ENCODE data around the gene HAUS2. TPM values are rescaled to one million over a fixed set of nuclear protein-coding genes. Genes with fewer than 3 reads are reported as not detected.
A peak's percentile ranks its signal among the peaks of the same experiment; 100 is the strongest.
"Not testable (repeated sequence)": the region's sequence is repeated elsewhere in the genome, so short reads cannot be mapped to it uniquely, and the experiment has no call there.

HAUS2 gene
- total RNA-seq, 4 donors from 2014 or later, result 16.9 to 33.2 (median 19.2) TPM

DNA sequence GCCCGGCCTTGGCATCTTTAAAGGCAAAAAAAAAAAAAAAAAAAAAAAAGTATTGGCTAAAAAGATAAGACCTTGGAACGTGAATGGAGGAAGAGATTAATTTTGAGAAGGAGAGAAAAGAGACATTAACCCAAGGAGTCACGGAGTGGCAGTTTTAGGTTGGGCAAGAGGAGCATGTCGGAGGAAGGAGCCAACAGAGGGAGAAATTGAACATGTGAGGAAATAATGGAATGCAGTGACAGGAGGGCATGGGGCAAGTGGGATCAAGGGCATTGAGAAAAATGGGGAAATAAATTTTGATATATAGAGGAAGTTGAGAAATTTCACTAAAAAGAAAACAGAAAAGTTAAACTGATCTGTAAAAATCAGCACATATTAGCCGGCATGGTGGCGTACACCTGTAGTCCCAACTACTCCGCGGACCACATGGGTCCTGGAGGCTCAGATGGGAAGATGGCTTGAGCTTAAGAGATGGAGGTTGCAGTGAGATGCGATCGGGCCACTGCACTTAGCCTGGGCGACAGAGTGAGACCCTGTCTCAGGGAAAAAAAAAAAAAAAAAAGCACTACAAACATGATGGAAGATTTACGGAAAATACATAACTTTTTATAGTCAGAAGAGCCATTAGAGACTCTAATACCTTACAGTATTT, 1.2 kb downstream of the HAUS2 start:
- no peaks in the 10 kb centered on the region for H3K27me3 ChIP-seq
- WGBS, result 68% methylated on average over 12 of the region's 12 CpGs
- H3K27ac ChIP-seq, result no peak overlapping the region
- H3K4me3 ChIP-seq, result peak overlapping the region; percentile 80
- no peaks in the 10 kb centered on the region for H3K9me3 ChIP-seq
- no peak for DNase-seq (ENCODE audit: low spot score in 2 of 2)
- H3K36me3 ChIP-seq, result peaks cover 3% of the 10 kb centered on the region
- TF ChIP-seq POLR2AphosphoS5 (IDR thresholded peaks at IDR 0.05) (no peak), POLR2A (IDR thresholded peaks at IDR 0.05) (no peak), EP300 (IDR thresholded peaks at IDR 0.05) (no peak)
- TF ChIP-seq, protein P1, sequence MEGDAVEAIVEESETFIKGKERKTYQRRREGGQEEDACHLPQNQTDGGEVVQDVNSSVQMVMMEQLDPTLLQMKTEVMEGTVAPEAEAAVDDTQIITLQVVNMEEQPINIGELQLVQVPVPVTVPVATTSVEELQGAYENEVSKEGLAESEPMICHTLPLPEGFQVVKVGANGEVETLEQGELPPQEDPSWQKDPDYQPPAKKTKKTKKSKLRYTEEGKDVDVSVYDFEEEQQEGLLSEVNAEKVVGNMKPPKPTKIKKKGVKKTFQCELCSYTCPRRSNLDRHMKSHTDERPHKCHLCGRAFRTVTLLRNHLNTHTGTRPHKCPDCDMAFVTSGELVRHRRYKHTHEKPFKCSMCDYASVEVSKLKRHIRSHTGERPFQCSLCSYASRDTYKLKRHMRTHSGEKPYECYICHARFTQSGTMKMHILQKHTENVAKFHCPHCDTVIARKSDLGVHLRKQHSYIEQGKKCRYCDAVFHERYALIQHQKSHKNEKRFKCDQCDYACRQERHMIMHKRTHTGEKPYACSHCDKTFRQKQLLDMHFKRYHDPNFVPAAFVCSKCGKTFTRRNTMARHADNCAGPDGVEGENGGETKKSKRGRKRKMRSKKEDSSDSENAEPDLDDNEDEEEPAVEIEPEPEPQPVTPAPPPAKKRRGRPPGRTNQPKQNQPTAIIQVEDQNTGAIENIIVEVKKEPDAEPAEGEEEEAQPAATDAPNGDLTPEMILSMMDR (IDR thresholded peaks at IDR 0.05), result no peak
- peaks cover 42% of the 10 kb centered on the region for H3K4me1 ChIP-seq

GRCh38 chr15:42553554-42553953, 4.9 kb downstream of the HAUS2 start:
- WGBS, result 94% methylated on average over 1 of the region's 1 CpG
- Histone ChIP-seq H3K9me3 (no peaks in the 10 kb centered on the region), H3K27ac (no peak overlapping the region), H3K27me3 (no peaks in the 10 kb centered on the region), H3K4me1 (peaks cover 16% of the 10 kb centered on the region), H3K4me3 (no peak overlapping the region), H3K36me3 (peaks cover 5% of the 10 kb centered on the region)
- TF ChIP-seq POLR2A (IDR thresholded peaks at IDR 0.05) (no peak), EP300 (IDR thresholded peaks at IDR 0.05) (no peak), POLR2AphosphoS5 (IDR thresholded peaks at IDR 0.05) (no peak)
- TF ChIP-seq, protein P1 (IDR thresholded peaks at IDR 0.05), result no peak
- no peak for DNase-seq (ENCODE audit: low spot score in 2 of 2)

DNA sequence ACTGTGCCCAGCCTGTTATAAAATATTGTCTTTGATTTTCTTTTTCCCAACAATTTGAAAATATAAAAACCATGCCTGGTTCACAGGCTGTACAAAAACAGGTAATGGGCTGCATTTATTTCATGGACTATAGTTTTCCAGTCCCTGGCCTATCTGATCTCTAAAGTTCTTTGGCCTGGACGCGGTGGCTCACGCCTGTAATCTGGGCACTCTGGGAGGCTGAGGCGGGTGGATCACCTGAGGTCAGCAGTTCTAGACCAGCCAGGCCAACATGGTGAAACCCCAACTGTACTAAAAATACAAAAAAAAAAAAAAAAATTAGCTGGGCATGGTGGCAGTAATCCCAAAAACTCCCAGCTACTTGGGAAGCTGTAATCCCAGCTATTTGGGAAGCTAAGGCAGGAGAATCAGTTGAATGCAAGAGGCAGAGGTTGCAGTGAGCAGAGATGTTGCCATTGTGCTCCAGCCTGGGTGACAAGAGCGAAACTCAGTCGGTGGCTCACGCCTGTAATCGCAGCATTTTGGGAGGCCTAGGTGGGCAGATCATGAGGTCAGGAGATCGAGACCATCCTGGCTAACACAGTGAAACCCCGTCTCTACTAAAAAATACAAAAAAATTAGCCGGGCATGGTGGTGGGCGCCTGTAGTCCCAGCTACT, 8.0 kb downstream of the HAUS2 start:
- 90% methylated on average over 12 of the region's 12 CpGs for WGBS
- not testable (repeated sequence) for H3K9me3 ChIP-seq

DNA sequence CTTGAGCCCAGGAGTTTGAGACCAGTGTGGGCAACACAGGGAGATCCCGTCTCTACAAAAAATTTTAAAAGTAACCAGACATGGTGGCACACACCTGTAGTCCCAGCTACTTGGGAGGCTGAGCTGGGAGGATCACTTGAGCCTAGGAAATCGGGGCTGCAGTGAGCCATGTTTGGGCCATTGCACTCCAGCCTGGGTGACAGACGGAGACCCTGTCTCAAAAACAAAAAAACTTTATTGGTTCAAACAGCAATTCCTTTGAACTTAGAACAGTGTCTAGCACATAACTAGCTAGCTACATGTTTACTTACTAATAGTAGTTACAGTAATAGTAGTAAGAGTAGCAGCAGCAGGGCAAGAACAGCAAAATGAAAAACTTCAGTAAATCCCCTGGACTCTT, 10.1 kb downstream of the HAUS2 start:
- peaks cover 54% of the 10 kb centered on the region for H3K36me3 ChIP-seq
- TF ChIP-seq EP300 (IDR thresholded peaks at IDR 0.05) (no peak), POLR2AphosphoS5 (IDR thresholded peaks at IDR 0.05) (no peak), POLR2A (IDR thresholded peaks at IDR 0.05) (no peak)
- TF ChIP-seq, protein P1 (IDR thresholded peaks at IDR 0.05), result no peak
- H3K9me3 ChIP-seq, result no peaks in the 10 kb centered on the region
- 95% methylated on average over 3 of the region's 3 CpGs for WGBS
- H3K4me3 ChIP-seq, result no peak overlapping the region
- no peaks in the 10 kb centered on the region for H3K4me1 ChIP-seq
- DNase-seq (ENCODE audit: low spot score in 2 of 2), result no peak
- no peaks in the 10 kb centered on the region for H3K27me3 ChIP-seq
- no peak overlapping the region for H3K27ac ChIP-seq

More for the DNA sequence above, 8.0 kb downstream of the HAUS2 start:
- H3K27ac ChIP-seq; H3K4me1 ChIP-seq; H3K27me3 ChIP-seq; H3K4me3 ChIP-seq; DNase-seq (ENCODE audit: low spot score in 2 of 2): not testable (repeated sequence)
- peaks cover 36% of the 10 kb centered on the region for H3K36me3 ChIP-seq

DNA sequence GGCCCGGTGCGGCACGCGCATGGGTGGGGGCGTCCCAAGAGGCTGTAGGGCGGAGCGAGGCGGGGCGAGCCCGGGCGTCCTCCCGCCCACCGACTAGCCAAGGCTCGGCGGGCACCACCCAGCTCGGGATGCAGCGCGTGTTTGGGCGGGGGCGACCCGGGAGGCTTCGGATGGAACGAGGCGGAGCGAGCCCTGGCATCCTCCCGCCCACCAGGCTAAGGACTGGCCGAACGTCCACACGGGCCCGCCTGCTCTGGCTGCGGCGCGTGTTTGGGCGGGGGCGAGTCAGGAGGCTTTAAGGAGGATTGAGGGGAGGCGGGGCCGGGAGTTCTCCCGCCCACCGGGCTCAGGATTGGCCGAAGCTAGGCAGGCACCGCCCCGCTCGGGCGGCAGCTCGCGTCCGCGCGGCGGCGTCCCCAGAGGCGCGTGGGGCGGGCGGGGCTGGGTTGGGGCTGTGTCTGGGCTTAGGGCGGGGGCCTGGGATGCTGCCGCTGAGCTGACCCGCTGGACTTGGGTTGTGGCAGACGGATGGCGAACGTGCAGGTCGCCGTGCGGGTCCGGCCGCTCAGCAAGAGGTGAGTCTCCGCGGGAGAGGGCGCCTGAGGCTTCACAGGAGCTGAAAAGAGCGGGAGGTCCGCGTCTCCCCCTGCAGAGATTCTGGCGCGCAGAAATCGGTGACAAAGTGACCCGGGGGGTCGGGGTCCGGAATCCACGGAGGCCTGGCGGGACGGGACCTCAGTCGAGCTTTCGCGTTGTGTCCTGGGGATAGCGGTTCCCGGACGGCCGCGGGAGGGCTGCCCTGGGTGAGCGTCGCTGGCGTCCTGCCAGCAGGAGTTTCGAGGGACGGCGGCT, 26.8 kb downstream of the HAUS2 start, which contains the start of gene STARD9:
TSS of gene STARD9 (plus strand) at position 419 of the 852 bp plus-strand sequence. CDS start at position 529, 110 bp downstream.
- peak; percentile 98 to 99 for DNase-seq (ENCODE audit: low spot score in 2 of 2)
- no peaks in the 10 kb centered on the region for H3K36me3 ChIP-seq
- H3K4me1 ChIP-seq, result peaks cover 29% of the 10 kb centered on the region
- H3K27me3 ChIP-seq, result no peaks in the 10 kb centered on the region
- peak in 1 of 2 donors; percentile 43 for TF ChIP-seq POLR2A (IDR thresholded peaks at IDR 0.05)
- TF ChIP-seq POLR2AphosphoS5 (IDR thresholded peaks at IDR 0.05), result peak in 1 of 3 donors; percentile 71
- TF ChIP-seq, protein P1 (IDR thresholded peaks at IDR 0.05), result no peak
- H3K4me3 ChIP-seq, result peak within 1 kb of the TSS; percentile 89
- no peaks in the 10 kb centered on the region for H3K9me3 ChIP-seq
- peak within 1 kb of the TSS; percentile 84 for H3K27ac ChIP-seq
- WGBS, result under 1% methylated on average over 42 of the region's 95 CpGs

Measured in suprapubic skin (tissue), 4 donors.